Measurements from ENCODE around the gene CELA3A.
A peak's percentile ranks its signal among the peaks of the same experiment; 100 is the strongest.
"Not testable (repeated sequence)": the region's sequence is repeated elsewhere in the genome, so short reads cannot be mapped to it uniquely, and the experiment has no call there.

CELA3A gene

GRCh38 chr1:21982122-21982521 is 19.3 kb upstream of the CELA3A start:
- DNase-seq, result not testable (repeated sequence)

DNA sequence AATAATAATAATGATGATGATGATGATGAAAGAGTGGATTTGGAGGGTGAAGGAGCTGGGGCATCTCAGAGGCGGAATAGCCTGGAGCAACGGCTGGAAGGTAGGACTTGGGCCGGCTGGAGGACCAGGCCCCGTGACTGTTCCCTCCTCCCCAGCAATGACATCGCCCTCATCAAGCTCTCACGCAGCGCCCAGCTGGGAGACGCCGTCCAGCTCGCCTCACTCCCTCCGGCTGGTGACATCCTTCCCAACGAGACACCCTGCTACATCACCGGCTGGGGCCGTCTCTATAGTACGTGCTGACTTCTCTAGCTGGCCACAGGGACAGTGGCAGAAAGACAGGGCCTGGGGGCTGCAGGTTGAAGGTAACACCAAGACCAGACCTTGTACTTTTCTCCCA is 17.9 kb upstream of the CELA3A start:
- not testable (repeated sequence) for DNase-seq

DNA sequence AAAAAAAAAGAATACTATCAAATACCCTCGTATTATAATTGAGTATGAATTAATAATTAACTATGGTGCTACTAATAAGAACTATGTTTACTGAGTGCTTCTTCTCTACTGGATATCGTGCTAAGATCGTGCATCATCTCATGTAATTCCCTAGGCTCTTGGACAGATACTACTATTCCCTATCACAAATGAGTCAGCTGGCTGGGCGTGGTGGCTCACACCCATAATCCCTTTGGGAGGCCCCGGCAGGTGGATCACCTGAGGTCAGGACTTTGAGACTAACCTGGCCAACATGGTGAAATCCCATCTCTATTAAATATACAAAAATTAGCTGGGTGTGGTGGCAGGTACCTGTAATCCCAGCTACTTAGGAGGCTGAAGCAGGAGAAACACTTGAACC is 15.6 kb upstream of the CELA3A start:
- not testable (repeated sequence) for DNase-seq

DNA sequence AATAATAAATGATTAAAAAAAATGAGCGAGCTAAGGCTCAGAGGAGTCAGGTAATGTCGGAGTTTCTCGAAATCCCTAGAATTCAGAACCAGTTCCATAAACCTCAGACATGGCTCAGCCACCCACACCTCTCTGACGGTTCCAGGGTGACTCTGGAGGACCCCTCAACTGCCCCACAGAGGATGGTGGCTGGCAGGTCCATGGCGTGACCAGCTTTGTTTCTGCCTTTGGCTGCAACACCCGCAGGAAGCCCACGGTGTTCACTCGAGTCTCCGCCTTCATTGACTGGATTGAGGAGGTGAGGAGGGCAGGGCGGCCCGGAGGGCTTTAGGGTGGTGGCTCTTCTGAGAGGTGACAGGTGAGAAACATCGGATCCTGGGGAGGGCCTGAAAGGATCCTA is 15.1 kb upstream of the CELA3A start:
- DNase-seq, result not testable (repeated sequence)

DNA sequence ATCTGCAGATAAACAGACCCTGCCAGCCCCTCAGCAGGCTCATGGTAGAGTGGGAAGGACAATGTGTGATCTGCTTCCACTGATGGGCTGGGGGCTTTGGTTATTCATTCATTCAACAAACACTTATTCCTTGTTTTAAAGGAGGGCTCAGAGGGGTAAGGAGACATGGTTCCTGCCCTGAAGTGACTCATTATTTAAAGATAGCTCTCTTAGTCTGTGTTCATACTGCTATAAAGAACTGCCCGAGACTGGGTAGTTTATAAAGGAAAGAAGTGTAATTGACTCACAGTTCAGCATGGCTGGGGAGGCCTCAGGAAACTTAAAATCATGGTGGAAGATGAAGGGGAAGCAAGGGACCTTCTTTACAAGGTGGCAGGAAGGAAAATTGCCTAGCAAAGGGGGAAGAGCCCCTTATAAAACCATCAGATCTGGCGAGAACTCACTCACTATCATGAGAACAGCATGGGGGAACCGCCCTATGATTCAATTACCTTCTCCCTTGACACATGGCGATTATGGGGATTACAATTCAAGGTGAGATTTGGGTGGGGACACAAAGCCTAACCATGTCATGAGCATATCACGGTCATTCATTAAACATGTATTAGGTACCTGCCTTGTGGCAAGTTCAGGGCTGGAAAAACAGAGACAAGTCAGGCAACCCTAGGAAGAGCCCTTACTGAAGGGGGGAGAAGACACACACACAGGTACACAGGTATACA is 11.6 kb upstream of the CELA3A start:
- not testable (repeated sequence) for DNase-seq

DNA sequence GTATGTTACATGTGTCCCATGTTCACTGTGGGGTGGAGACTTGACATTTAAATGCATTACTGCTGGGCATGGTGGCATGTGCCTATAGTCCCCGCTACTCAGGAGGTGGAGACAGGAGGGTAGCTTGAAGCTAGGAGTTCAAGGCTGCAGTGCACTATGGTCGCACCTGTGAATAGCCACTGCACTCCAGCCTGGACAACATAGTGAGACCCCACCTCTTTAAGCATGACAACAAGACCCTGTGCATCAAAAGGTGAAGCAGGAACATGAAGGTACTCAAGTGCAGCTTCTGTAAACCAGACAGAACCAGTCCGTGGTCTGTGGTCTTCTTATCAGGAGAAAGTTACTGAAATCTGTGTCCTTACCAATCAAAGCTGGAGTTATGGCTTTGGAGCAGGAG is 9.3 kb upstream of the CELA3A start:
- DNase-seq, result not testable (repeated sequence)

DNA sequence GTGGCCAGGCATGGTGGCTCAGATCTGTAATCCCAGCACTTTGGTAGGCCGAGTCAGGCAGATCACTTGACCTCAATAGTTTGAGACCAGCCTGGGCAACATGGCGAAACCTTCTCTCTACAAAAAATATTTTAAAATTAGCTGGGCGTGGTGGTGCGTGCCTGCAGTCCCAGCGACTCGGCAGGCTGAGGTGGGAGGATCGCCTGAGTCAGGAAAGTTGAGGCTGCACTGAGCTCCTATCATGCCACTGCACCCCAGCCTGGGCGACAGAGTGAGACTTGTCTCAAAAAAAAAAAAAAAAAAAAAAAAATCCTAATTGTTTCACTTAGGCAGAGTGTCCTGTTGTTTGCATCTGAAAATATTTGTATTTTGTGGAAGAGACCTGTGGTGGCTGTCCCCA is 6.7 kb upstream of the CELA3A start:
- DNase-seq, result not testable (repeated sequence)

DNA sequence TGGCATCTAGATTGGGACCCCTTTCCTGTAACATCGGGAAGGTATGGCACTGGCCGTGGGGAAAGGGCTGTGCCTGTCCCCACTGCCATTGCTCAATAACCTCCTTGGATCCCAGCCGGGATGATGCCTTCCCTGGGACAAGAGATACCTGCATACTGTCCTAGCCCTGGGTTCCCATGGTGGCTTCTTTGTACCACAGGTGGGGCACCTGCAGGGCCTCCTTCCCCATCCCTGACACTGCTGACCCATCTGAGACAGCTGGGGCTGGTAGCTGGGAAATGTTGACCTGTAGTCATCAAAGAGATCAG is 4.8 kb upstream of the CELA3A start:
- not testable (repeated sequence) for DNase-seq

- not testable (repeated sequence) for DNase-seq
Measured at GRCh38 chr1:21997891-21998623, 3.4 kb upstream of the CELA3A start.

DNA sequence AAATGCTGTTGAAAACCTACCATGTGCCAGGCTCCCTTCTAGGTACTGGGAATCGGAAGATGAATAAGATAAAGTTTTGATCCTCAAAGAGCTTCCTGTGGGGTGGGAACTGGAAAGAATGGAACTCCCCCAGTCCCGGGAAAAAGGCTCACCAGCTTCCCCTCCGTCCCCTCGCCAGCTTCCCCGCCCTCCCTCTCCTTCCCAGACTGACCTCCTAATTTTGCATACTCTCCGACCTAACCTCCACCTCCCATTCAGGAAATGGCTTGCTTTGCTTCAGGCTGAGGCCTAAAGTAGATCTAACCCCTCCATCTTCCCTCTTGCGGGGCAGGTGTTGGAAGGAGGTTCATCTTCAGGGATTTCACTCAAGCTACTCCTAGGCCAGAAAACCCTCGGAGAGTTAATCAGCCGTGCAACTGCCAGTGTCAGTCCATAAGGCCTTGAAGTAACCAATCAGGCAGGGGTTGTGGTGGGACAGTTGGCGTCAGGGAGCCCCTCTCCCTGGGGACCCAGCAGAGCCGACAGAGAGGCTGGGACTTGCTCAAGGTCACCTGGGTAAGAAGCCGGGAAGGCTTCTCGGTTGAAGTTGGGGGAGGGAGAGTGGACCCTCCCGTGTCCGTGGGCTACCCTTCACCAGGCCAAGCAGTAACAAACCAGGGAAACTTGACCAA is 2.7 kb upstream of the CELA3A start:
- not testable (repeated sequence) for DNase-seq

GRCh38 chr1:21999645-22000044 is 1.8 kb upstream of the CELA3A start:
- not testable (repeated sequence) for DNase-seq

DNA sequence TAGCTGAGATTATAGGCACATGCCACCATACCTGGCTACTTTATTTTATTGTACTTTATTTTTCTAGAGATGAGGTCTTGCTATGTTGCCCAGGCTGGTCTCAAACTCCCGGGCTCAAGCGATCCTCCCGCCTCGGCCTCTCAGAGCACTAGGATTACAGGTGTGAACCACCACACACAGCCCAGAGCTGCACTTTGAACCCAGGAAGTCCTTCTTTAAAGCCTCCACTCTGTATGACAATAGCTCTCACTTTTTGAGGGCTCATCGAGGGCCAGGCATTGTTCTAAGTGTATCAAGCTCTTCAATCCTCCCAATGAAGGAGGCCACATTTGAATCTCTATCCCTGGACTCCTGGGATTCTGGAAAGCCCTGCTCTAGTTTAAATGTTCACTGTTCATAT is 1.0 kb downstream of the CELA3A start:
- not testable (repeated sequence) for DNase-seq

GRCh38 chr1:22002875-22003274 is 1.4 kb downstream of the CELA3A start:
- not testable (repeated sequence) for DNase-seq

DNA sequence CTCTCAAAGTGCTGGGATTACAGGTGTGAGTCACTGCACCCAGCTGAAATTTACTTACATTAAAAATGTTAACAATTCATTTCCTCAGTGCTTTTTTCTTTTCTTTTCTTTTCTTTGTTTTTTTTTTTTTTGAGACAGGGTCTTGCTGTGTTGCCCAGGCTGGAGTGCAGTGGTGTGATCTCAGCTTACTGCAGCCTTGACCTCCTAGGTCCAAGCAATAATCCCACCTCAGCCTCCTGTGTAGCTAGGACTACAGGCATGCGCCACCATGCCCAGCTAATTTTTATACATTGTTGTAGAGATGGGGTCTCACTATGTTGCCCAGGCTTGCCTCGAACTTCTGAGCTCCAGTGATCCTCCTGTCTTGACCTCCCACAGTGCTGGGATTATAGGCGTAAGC is 2.5 kb downstream of the CELA3A start:
- not testable (repeated sequence) for DNase-seq

DNA sequence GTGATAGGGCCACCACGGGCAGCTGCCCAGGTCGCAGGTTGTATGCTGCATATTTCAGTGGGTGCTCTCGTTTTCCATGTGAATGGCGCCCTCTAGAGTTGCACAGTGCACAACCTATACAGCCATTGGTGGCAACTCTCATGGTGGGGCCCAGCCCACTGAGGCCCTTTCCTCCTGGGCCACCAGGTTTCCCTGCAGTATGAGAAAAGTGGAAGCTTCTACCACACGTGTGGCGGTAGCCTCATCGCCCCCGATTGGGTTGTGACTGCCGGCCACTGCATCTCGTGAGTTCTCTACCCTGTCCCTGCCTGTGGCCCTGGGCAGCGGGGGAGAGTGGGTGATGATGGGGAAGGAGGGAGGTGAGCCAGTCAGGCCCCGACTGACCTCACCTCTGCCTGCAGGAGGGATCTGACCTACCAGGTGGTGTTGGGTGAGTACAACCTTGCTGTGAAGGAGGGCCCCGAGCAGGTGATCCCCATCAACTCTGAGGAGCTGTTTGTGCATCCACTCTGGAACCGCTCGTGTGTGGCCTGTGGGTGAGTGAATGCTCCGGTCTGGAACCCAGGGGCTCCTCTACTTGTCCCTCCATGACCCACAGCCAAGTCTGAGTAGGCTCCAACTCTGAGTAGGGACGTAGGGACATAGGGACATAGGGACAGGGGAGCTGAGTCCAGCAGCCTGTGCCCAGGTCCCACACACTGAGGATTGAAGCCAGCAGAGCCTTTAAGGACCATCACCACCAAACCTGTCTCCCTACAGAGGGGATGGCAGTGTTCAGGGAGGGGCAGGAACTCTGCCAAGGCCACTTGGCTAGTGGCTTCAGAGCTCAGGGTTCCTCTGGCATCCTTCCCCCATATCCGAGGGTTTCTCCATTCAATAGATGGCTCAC is 4.0 kb downstream of the CELA3A start:
- DNase-seq, result peak; percentile 53

DNA sequence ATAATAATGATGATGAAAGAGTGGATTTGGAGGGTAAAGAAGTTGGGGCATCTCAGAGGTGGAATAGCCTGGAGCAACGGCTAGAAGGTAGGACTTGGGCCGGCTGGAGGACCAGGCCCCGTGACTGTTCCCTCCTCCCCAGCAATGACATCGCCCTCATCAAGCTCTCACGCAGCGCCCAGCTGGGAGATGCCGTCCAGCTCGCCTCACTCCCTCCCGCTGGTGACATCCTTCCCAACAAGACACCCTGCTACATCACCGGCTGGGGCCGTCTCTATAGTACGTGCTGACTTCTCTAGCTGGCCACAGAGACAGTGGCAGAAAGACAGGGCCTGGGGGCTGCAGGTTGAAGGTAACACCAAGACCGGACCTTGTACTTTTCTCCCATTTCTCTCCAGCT is 5.3 kb downstream of the CELA3A start:
- DNase-seq, result not testable (repeated sequence)

DNA sequence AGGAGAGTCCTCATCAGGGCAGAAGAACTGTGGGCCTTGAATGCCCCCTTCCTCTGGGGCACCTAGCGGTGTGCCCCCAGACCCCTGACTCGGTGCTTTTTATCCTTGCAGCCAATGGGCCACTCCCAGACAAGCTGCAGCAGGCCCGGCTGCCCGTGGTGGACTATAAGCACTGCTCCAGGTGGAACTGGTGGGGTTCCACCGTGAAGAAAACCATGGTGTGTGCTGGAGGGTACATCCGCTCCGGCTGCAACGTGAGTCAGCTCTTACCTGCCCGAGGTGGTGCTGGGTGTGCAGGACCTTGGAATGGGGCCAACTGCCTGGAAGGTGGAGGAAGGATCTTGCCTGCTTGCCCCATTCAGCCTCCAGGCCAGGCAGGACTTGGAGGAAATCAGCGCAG is 5.8 kb downstream of the CELA3A start:
- DNase-seq, result not testable (repeated sequence)

GRCh38 chr1:22009566-22009965 is 8.1 kb downstream of the CELA3A start:
- not testable (repeated sequence) for DNase-seq

DNA sequence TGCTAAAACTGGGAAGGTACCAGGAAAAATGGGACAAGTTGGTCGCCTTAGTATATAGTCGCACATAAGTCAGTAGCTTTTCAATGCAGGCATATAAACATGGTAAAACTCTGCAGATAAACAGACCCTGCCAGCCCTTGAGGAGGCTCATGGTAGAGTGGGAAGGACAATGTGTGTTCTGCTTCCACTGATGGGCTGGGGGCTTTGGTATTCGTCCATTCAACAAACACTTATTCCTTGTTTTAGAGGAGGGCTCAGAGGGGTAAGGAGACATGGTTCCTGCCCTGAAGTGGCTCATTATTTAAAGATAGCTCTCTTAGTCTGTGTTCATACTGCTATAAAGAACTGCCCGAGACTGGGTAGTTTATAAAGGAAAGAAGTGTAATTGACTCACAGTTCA is 11.3 kb downstream of the CELA3A start:
- DNase-seq, result not testable (repeated sequence)

DNA sequence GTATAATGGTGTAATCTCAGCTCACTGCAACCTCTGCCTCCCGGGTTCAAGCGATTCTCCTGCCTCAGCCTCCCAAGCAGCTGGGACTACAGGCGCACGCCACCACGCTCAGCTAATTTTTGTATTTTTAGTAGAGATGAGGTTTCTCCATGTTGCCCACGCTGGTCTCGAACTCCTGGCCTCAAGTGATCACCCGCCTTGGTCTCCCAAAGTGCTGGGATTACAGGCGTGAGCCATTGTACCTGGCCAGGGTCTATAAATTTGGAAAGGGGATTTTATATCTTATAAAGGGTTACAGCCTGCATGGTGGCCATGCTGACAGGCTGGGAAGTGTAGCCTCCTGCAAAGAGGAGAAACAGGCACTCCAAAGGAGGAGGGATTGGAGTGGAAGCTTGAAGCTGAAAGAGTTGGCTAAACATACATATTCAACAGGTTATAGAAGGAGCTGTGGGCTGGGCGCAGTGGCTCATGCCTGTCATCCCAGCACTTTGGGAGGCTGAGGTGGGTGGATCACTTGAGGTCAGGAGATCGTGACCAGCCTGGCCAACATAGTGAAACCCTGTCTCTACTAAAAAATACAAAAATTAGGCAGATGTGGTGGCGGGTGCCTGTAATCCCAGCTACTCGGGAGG is 13.2 kb downstream of the CELA3A start:
- not testable (repeated sequence) for DNase-seq

DNA sequence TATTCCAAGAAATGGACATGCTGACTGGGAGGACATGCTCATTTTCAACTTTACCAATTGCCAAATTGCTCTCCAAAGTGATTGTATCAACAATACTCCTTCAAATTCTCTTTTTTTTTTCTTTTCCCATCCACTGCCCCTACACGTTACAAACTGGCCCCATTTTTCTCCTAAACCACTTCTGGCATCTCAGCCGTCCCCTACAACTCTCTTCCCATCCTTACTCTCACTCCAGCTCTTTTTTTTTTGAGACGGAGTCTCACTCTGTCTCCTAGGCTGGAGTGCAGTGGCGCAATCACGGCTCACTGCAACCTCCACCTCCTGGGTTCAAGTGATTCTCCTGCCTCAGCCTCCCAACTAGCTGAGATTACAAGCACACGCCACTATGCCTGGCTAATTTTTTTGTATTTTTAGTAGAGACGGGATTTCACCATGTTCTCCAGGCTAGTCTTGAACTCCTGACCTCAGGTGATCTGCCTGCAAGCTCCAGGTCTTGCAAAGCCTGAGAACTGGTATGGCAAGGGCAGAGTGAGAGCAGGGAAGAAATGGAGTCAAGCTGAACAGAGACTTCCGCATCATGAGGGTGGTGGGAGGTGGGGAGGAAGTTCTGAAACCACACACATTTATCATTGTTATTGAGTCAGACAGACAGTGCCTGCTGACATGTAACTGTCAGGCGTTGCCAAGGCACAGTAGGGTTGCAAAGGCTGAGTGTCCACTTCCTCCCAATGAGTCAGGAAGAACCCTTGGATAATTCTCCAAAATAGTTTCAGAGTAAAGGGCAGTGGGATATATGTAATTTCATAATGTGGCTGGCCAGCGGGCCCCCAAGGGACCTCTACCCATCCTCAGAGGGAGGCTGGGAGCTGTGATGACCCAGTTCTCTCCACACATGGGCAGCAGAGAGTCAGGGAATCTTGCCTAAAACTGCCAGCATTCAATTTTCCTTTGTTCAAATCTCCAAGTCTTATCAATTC is 17.4 kb downstream of the CELA3A start:
- DNase-seq, result peak; percentile 77
